Measurements from ENCODE around the gene RDH5. TPM values are rescaled to one million over a fixed set of nuclear protein-coding genes. Genes with fewer than 3 reads are reported as not detected.

Gene RDH5
- total and polyA plus RNA-seq, 2 donors from 2014 or later, result 11.1 to 30.2 TPM

Other genes starting within 250 kb of the RDH5 start
- gene OR6C68, start 228.0 kb upstream of the RDH5 start, total RNA-seq, result not detected
- gene OR6C68, start 228.0 kb upstream of the RDH5 start, polyA plus RNA-seq (ENCODE audit: insufficient read depth, low read depth, low replicate concordance), result not detected
- not detected for gene OR6C4, start 170.8 kb upstream of the RDH5 start, total RNA-seq
- not detected for gene OR6C4, start 170.8 kb upstream of the RDH5 start, polyA plus RNA-seq (ENCODE audit: insufficient read depth, low read depth, low replicate concordance)
- not detected for gene OR2AP1, start 147.9 kb upstream of the RDH5 start, total RNA-seq
- gene OR2AP1, start 147.9 kb upstream of the RDH5 start, polyA plus RNA-seq (ENCODE audit: insufficient read depth, low read depth, low replicate concordance), result not detected
- not detected for gene OR10P1, start 83.5 kb upstream of the RDH5 start, total RNA-seq
- gene OR10P1, start 83.5 kb upstream of the RDH5 start, polyA plus RNA-seq (ENCODE audit: insufficient read depth, low read depth, low replicate concordance), result not detected
- 66.3 TPM for gene ITGA7, start 12.5 kb upstream of the RDH5 start, total RNA-seq
- gene ITGA7, start 12.5 kb upstream of the RDH5 start, polyA plus RNA-seq (ENCODE audit: insufficient read depth, low read depth, low replicate concordance), result 26.2 TPM
- 116 TPM for gene BLOC1S1, start 4.3 kb upstream of the RDH5 start, total RNA-seq
- 451 TPM for gene BLOC1S1, start 4.3 kb upstream of the RDH5 start, polyA plus RNA-seq (ENCODE audit: insufficient read depth, low read depth, low replicate concordance)
- 1,130 TPM for gene CD63, start 8.6 kb downstream of the RDH5 start, total RNA-seq
- gene CD63, start 8.6 kb downstream of the RDH5 start, polyA plus RNA-seq (ENCODE audit: insufficient read depth, low read depth, low replicate concordance), result 1,381 TPM
- gene GDF11, start 22.7 kb downstream of the RDH5 start, total RNA-seq, result 6.2 TPM
- 3.4 TPM for gene GDF11, start 22.7 kb downstream of the RDH5 start, polyA plus RNA-seq (ENCODE audit: insufficient read depth, low read depth, low replicate concordance)
- 51.1 TPM for gene SARNP, start 97.3 kb downstream of the RDH5 start, total RNA-seq
- 109 TPM for gene SARNP, start 97.3 kb downstream of the RDH5 start, polyA plus RNA-seq (ENCODE audit: insufficient read depth, low read depth, low replicate concordance)
- 51.2 TPM for gene ORMDL2, start 97.6 kb downstream of the RDH5 start, total RNA-seq
- 75.9 TPM for gene ORMDL2, start 97.6 kb downstream of the RDH5 start, polyA plus RNA-seq (ENCODE audit: insufficient read depth, low read depth, low replicate concordance)
- 37.9 TPM for gene DNAJC14, start 109.2 kb downstream of the RDH5 start, total RNA-seq
- gene DNAJC14, start 109.2 kb downstream of the RDH5 start, polyA plus RNA-seq (ENCODE audit: insufficient read depth, low read depth, low replicate concordance), result 18.9 TPM
- gene MMP19, start 122.5 kb downstream of the RDH5 start, total RNA-seq, result 8.8 TPM
- gene MMP19, start 122.5 kb downstream of the RDH5 start, polyA plus RNA-seq (ENCODE audit: insufficient read depth, low read depth, low replicate concordance), result 2.0 TPM
- gene PYM1, start 207.5 kb downstream of the RDH5 start, total RNA-seq, result 29.0 TPM
- 39.7 TPM for gene PYM1, start 207.5 kb downstream of the RDH5 start, polyA plus RNA-seq (ENCODE audit: insufficient read depth, low read depth, low replicate concordance)
- gene DGKA, start 210.8 kb downstream of the RDH5 start, total RNA-seq, result 68.2 TPM
- gene DGKA, start 210.8 kb downstream of the RDH5 start, polyA plus RNA-seq (ENCODE audit: insufficient read depth, low read depth, low replicate concordance), result 13.2 TPM
- 1.7 TPM for gene PMEL, start 245.6 kb downstream of the RDH5 start, total RNA-seq
- gene PMEL, start 245.6 kb downstream of the RDH5 start, polyA plus RNA-seq (ENCODE audit: insufficient read depth, low read depth, low replicate concordance), result 3.5 TPM
- 23.2 TPM for gene CDK2, start 246.4 kb downstream of the RDH5 start, total RNA-seq
- 7.6 TPM for gene CDK2, start 246.4 kb downstream of the RDH5 start, polyA plus RNA-seq (ENCODE audit: insufficient read depth, low read depth, low replicate concordance)

Data from kidney (tissue), 2 donors.